Measurements from ENCODE around the gene SPN.

- TF ChIP-seq CTCF (IDR thresholded peaks at IDR 0.05) (no peak), POLR2A (IDR thresholded peaks at IDR 0.05) (no peak)
Measured at GRCh38 chr16:29656688-29657523, 6.1 kb upstream of the SPN start.

All from adrenal gland (tissue), 5 donors.